IMR-90 (cell line): ENCODE results near the gene NAV2. TPM values are rescaled to one million over a fixed set of nuclear protein-coding genes. Genes with fewer than 3 reads are reported as not detected.

ENCODE experiments used
- ATAC-seq: fragments of 200-7000 bp; cut with Tn5 transposase; 2 replicates; pipeline ENCODE4 v1.9.1; 2020; ENCODE audit warnings: low read depth, mild to moderate bottlenecking, moderate library complexity
- BruUV-seq: library from RNA; stranded (reverse); fragments of 400-500 nt; replicated peaks from 2 replicates; lab custom pipeline; 2021; lab: Mats Ljungman, UMichigan
- CTCF ChIA-PET: fragments of 300-600 bp; formaldehyde crosslinking; extraction: SDS; loops from one replicate; lab custom pipeline; 2021; ENCODE audit warnings: antibody characterized with exemption; lab: Yijun Ruan, JAX
- POLR2A ChIA-PET: fragments of 300-600 bp; sonication (Branson Sonifier 250); formaldehyde crosslinking; loops from one replicate; lab custom pipeline; 2022; ENCODE audit warnings: antibody characterized with exemption; ENCODE audit not compliant: unreplicated experiment; lab: Charles Lee
- DNase-seq: peaks from one replicate; pipeline ENCODE4 v3.0.0; 2013
- H2AFZ ChIP-seq: replicated peaks from 2 replicates; pipeline ENCODE3; 2013; ENCODE audit warnings: low read length, mild to moderate bottlenecking; ENCODE audit not compliant: poor library complexity
- H2AK5ac ChIP-seq: 2 replicates; pipeline ENCODE4 v1.6.1; 2013; ENCODE audit warnings: low read depth, low read length, inconsistent platforms
- H2AK9ac ChIP-seq: replicated peaks from 2 replicates; pipeline ENCODE3; 2013; ENCODE audit warnings: mild to moderate bottlenecking, low read depth, low read length, moderate library complexity; ENCODE audit not compliant: poor library complexity
- H2BK120ac ChIP-seq: 2 replicates; pipeline ENCODE4 v1.6.1; 2013; ENCODE audit warnings: low read depth, low read length, inconsistent platforms
- H2BK15ac ChIP-seq: 3 replicates; pipeline ENCODE4 v1.6.1; 2013; ENCODE audit warnings: low read depth, low read length, inconsistent platforms
- H2BK20ac ChIP-seq: 2 replicates; pipeline ENCODE4 v1.6.1; 2013; ENCODE audit warnings: low read depth, mild to moderate bottlenecking, inconsistent platforms, low read length, moderate library complexity
- H2BK5ac ChIP-seq: 2 replicates; pipeline ENCODE4 v1.6.1; 2013; ENCODE audit warnings: mild to moderate bottlenecking, low read depth, low read length, inconsistent platforms; ENCODE audit not compliant: poor library complexity, severe bottlenecking
- H3K14ac ChIP-seq: replicated peaks from 2 replicates; pipeline ENCODE4 v1.6.1; 2013; ENCODE audit warnings: low read depth, low read length, inconsistent platforms
- H3K18ac ChIP-seq: 2 replicates; pipeline ENCODE4 v1.6.1; 2013; ENCODE audit warnings: low read depth, low read length, control low read depth
- H3K23ac ChIP-seq: 2 replicates; pipeline ENCODE4 v1.6.1; 2013; ENCODE audit warnings: low read depth, low read length, inconsistent platforms
- H3K27ac ChIP-seq: 2 replicates; pipeline ENCODE4 v1.5.1; 2013; ENCODE audit warnings: mild to moderate bottlenecking, control low read depth, low read length; ENCODE audit not compliant: insufficient read depth
- H3K27me3 ChIP-seq: 2 replicates; pipeline ENCODE4 v1.6.1; 2013; ENCODE audit warnings: low read length; ENCODE audit not compliant: control insufficient read depth, insufficient read depth
- H3K36me3 ChIP-seq: 2 replicates; pipeline ENCODE4 v1.6.1; 2013; ENCODE audit warnings: low read length, mixed read lengths; ENCODE audit not compliant: control insufficient read depth, insufficient read depth
- H3K4ac ChIP-seq: 2 replicates; pipeline ENCODE4 v1.6.1; 2013; ENCODE audit warnings: low read depth, low read length, inconsistent platforms
- H3K4me1 ChIP-seq: 2 replicates; pipeline ENCODE4 v1.6.1; 2013; ENCODE audit warnings: low read length, mixed read lengths; ENCODE audit not compliant: control insufficient read depth, insufficient read depth
- H3K4me2 ChIP-seq: 2 replicates; pipeline ENCODE4 v1.6.1; 2013; ENCODE audit warnings: low read depth, mild to moderate bottlenecking, control low read depth, low read length, moderate library complexity
- H3K4me3 ChIP-seq: 2 replicates; pipeline ENCODE4 v1.5.1; 2013; ENCODE audit warnings: low read depth, mild to moderate bottlenecking, control low read depth, low read length, moderate library complexity; ENCODE audit not compliant: insufficient read depth
- H3K56ac ChIP-seq: 2 replicates; pipeline ENCODE4 v1.6.1; 2013; ENCODE audit warnings: low read length, inconsistent platforms; ENCODE audit not compliant: insufficient read depth; ENCODE audit errors: extremely low read depth
- H3K79me1 ChIP-seq, 2 experiments: 2 replicates each; pipeline ENCODE4 v1.6.1; 2013; ENCODE audit warnings: low read length in 2 of 2, inconsistent platforms in 1 of 2, low read depth in 1 of 2
- H3K9ac ChIP-seq: 2 replicates; pipeline ENCODE4 v1.6.1; 2013; ENCODE audit warnings: low read depth, low read length, control low read depth
- H3K9me1 ChIP-seq: 2 replicates; pipeline ENCODE4 v1.6.1; 2013; ENCODE audit warnings: low read length, inconsistent platforms; ENCODE audit not compliant: insufficient read depth
- H3K9me3 ChIP-seq: 2 replicates; pipeline ENCODE4 v1.6.1; 2013; ENCODE audit warnings: low read length; ENCODE audit not compliant: control insufficient read depth, insufficient read depth
- H4K20me1 ChIP-seq: 2 replicates; pipeline ENCODE4 v1.6.1; 2013; ENCODE audit warnings: low read length, inconsistent platforms; ENCODE audit not compliant: insufficient read depth
- H4K5ac ChIP-seq: 2 replicates; pipeline ENCODE4 v1.6.1; 2013; ENCODE audit warnings: mild to moderate bottlenecking, low read depth, low read length, control low read depth
- H4K8ac ChIP-seq, 2 experiments: 2 replicates each; pipeline ENCODE4 v1.6.1; 2013; ENCODE audit warnings: low read depth in 2 of 2, low read length in 2 of 2, control low read depth in 1 of 2, inconsistent platforms in 1 of 2
- H4K91ac ChIP-seq: 2 replicates; pipeline ENCODE4 v1.6.1; 2013; ENCODE audit warnings: low read depth, low read length, inconsistent platforms; ENCODE audit not compliant: insufficient read depth
- BHLHE40 ChIP-seq: fragments of 150-350 bp; IDR thresholded peaks from 2 replicates; pipeline ENCODE4 v1.6.1; 2016; ENCODE audit warnings: mild to moderate bottlenecking, low read depth, low read length
- CEBPB ChIP-seq: IDR thresholded peaks from 2 replicates; pipeline ENCODE4 v1.6.1; 2012; ENCODE audit warnings: low read depth, low read length, improper control_type of control experiment
- CHD1 ChIP-seq: IDR thresholded peaks from 2 replicates; pipeline ENCODE4 v1.6.1; 2012; ENCODE audit warnings: low read depth, low read length, improper control_type of control experiment
- CTCF ChIP-seq: conservative IDR thresholded peaks from 2 replicates; pipeline ENCODE4 v1.5.1; 2012; ENCODE audit warnings: mild to moderate bottlenecking, low read depth, low read length, improper control_type of control experiment
- FOS ChIP-seq: fragments of 150-350 bp; IDR thresholded peaks from 2 replicates; pipeline ENCODE4 v1.6.1; 2016; ENCODE audit warnings: low read depth, low read length
- MAFK ChIP-seq: IDR thresholded peaks from 2 replicates; pipeline ENCODE4 v1.6.1; 2012; ENCODE audit warnings: low read depth, low read length, improper control_type of control experiment
- MAZ ChIP-seq: IDR thresholded peaks from 2 replicates; pipeline ENCODE4 v1.6.1; 2012; ENCODE audit warnings: low read depth, mild to moderate bottlenecking, low read length, improper control_type of control experiment, moderate library complexity, borderline replicate concordance
- MXI1 ChIP-seq: IDR thresholded peaks from 2 replicates; pipeline ENCODE4 v1.6.1; 2012; ENCODE audit warnings: low read depth, mild to moderate bottlenecking, low read length, moderate library complexity, borderline replicate concordance
- NFE2L2 ChIP-seq: fragments of 150-350 bp; IDR thresholded peaks from 2 replicates; pipeline ENCODE4 v1.6.1; 2016; ENCODE audit warnings: low read depth, mild to moderate bottlenecking, low read length
- POLR2A ChIP-seq: IDR thresholded peaks from 2 replicates; pipeline ENCODE4 v1.6.1; 2012; ENCODE audit warnings: mild to moderate bottlenecking, low read depth, low read length
- RAD21 ChIP-seq: IDR thresholded peaks from 2 replicates; pipeline ENCODE4 v1.6.1; 2012; ENCODE audit warnings: low read length, improper control_type of control experiment
- RCOR1 ChIP-seq: IDR thresholded peaks from 2 replicates; pipeline ENCODE4 v1.6.1; 2012; ENCODE audit warnings: mild to moderate bottlenecking, low read length, improper control_type of control experiment; ENCODE audit not compliant: insufficient replicate concordance
- RFX5 ChIP-seq: IDR thresholded peaks from 2 replicates; pipeline ENCODE4 v1.8.0; 2012; ENCODE audit warnings: low read depth, mild to moderate bottlenecking, low read length, moderate library complexity
- SMC3 ChIP-seq: fragments of 150-350 bp; IDR thresholded peaks from 2 replicates; pipeline ENCODE4 v1.6.1; 2016; ENCODE audit warnings: low read depth, mild to moderate bottlenecking, antibody characterized with exemption, low read length, moderate library complexity
- USF2 ChIP-seq: fragments of 150-350 bp; IDR thresholded peaks from 2 replicates; pipeline ENCODE4 v1.6.1; 2017; ENCODE audit warnings: mild to moderate bottlenecking, antibody characterized with exemption, low read length, low read depth
- WGBS, 2 experiments: methylation state at CpG; one replicate each; pipeline versions ENCODE4 v1.1.5 to v1.1.7; 2013; ENCODE audit warnings: missing lambda C conversion rate in 2 of 2; ENCODE audit not compliant: insufficient read length in 1 of 2; ENCODE audit errors: extremely low coverage in 2 of 2; 5-methylcytosine and 5-hydroxymethylcytosine counted together
- dilution Hi-C: fragments of 300-500 bp; cut with HindIII; formaldehyde crosslinking; loops from one replicate; pipeline ENCODE4 v1.14.3; 2018; ENCODE audit warnings: low sequenced_read_pairs; ENCODE audit not compliant: unreplicated experiment
- in situ Hi-C: fragments of 300-500 bp; cut with MboI; formaldehyde crosslinking; loops from 3 replicates; pipeline ENCODE4 v1.14.3; 2019; ENCODE audit warnings: low sequenced_read_pairs, inconsistent platforms, mixed read lengths
- intact Hi-C: fragments of 100-400 bp; cut with micrococcal nuclease; formaldehyde crosslinking; loops from 2 replicates; pipeline ENCODE4 v1.10.0; 2022
- polyA plus RNA-seq, 3 experiments: library from polyadenylated mRNA; depleted of rRNA; stranded (reverse); fragments of >200 nt; gene quantifications; 2 replicates each; pipeline ENCODE4 v1.2.3, GENCODE V29; 2012; ENCODE audit warnings: low replicate concordance in 1 of 3
- total RNA-seq: library from RNA; depleted of rRNA; stranded (reverse); fragments of >200 nt; gene quantifications from 2 replicates; pipeline ENCODE4 v1.2.3, GENCODE V29; 2012
- TF ChIP-seq, protein P1 (sequence below): fragments of 150-350 bp; IDR thresholded peaks from 2 replicates; pipeline ENCODE4 v1.6.1; 2016; ENCODE audit warnings: low read depth, mild to moderate bottlenecking, low read length, moderate library complexity, borderline replicate concordance

NAV2 gene
- total and polyA plus RNA-seq, 2 of the 4 experiments (the other 2 are of a cell fraction), result 4.5 to 12.6 TPM

DNA sequence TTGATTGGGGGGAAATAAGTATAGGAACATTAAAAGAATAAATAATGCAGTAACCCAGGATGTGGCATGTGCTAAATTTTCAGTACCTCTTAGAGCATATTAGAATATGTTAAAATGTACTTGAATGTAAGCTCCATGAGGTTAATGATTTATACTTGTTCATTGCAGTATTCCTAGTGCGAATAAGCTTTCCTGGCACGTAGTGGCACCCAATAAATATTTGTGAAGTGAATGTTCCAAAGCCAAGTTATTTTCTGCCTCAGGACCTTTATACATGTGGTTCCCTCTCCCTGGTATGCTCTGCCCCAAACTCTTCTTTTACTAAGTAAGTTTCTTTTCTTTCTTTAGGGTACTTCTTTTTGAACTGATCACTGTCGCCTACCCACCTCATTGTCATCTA lies 328.9 kb downstream of the NAV2 start:
- Histone ChIP-seq H3K23ac (no peak overlapping the region), H3K27ac (no peak overlapping the region), H3K9me1 (peaks cover 20% of the 10 kb centered on the region; the same call in 1 of the 2 replicates), H3K27me3 (no peaks in the 10 kb centered on the region), H3K9me3 (no peaks in the 10 kb centered on the region), H4K20me1 (peaks cover 5% of the 10 kb centered on the region; the same call in 1 of the 2 replicates), H3K4me1 (peaks cover 6% of the 10 kb centered on the region), H3K79me1 (peaks cover 11 to 14% of the 10 kb centered on the region in 2 experiments; a peak in 3 of 4 replicates), H2BK5ac (no peak overlapping the region), H3K56ac (no peak overlapping the region), H4K5ac (no peak overlapping the region), H2BK20ac (no peak overlapping the region), H3K4ac (no peak overlapping the region), H2AFZ (no peak overlapping the region), H4K91ac (no peak overlapping the region), H3K4me2 (no peak overlapping the region), H4K8ac (no peak overlapping the region), H3K9ac (no peak overlapping the region), H3K36me3 (peaks cover 23% of the 10 kb centered on the region), H2BK15ac (no peak overlapping the region), H2AK9ac (no peak overlapping the region), H3K18ac (no peak overlapping the region), H3K14ac (no peak overlapping the region), H3K4me3 (no peak overlapping the region), H2BK120ac (no peak overlapping the region), H2AK5ac (no peak overlapping the region)
- no peak for ATAC-seq
- dilution Hi-C loops (no loop called here), in situ Hi-C loops (no loop called here), intact Hi-C loops (no loop called here)
- TF ChIP-seq BHLHE40 (no peak), USF2 (no peak), RAD21 (no peak), NFE2L2 (no peak), CEBPB (no peak), MAFK (no peak), RFX5 (no peak), CHD1 (no peak), SMC3 (no peak), POLR2A (no peak), RCOR1 (no peak), MXI1 (no peak), MAZ (no peak), CTCF (no peak), FOS (no peak)
- TF ChIP-seq, protein P1, sequence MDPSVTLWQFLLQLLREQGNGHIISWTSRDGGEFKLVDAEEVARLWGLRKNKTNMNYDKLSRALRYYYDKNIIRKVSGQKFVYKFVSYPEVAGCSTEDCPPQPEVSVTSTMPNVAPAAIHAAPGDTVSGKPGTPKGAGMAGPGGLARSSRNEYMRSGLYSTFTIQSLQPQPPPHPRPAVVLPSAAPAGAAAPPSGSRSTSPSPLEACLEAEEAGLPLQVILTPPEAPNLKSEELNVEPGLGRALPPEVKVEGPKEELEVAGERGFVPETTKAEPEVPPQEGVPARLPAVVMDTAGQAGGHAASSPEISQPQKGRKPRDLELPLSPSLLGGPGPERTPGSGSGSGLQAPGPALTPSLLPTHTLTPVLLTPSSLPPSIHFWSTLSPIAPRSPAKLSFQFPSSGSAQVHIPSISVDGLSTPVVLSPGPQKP, result no peak
- no peak for DNase-seq
- ChIA-PET CTCF (no interaction called here), POLR2A (no interaction called here)
- WGBS, 2 experiments, result no CpG with 5 or more reads among the region's 3 CpGs
- BruUV-seq, result no TSS peak
